NCI-H2196 treated with DMSO at 0.1 percent for 48 hours (cell line): ENCODE results near the gene VPS8.
A peak's percentile ranks its signal among the peaks of the same experiment; 100 is the strongest.

Source experiments
- DNase-seq: peaks from one replicate; lab custom pipeline; 2025; ENCODE audit not compliant: unreplicated experiment; lab: John Stamatoyannopoulos, UW

The VPS8 gene, protein sequence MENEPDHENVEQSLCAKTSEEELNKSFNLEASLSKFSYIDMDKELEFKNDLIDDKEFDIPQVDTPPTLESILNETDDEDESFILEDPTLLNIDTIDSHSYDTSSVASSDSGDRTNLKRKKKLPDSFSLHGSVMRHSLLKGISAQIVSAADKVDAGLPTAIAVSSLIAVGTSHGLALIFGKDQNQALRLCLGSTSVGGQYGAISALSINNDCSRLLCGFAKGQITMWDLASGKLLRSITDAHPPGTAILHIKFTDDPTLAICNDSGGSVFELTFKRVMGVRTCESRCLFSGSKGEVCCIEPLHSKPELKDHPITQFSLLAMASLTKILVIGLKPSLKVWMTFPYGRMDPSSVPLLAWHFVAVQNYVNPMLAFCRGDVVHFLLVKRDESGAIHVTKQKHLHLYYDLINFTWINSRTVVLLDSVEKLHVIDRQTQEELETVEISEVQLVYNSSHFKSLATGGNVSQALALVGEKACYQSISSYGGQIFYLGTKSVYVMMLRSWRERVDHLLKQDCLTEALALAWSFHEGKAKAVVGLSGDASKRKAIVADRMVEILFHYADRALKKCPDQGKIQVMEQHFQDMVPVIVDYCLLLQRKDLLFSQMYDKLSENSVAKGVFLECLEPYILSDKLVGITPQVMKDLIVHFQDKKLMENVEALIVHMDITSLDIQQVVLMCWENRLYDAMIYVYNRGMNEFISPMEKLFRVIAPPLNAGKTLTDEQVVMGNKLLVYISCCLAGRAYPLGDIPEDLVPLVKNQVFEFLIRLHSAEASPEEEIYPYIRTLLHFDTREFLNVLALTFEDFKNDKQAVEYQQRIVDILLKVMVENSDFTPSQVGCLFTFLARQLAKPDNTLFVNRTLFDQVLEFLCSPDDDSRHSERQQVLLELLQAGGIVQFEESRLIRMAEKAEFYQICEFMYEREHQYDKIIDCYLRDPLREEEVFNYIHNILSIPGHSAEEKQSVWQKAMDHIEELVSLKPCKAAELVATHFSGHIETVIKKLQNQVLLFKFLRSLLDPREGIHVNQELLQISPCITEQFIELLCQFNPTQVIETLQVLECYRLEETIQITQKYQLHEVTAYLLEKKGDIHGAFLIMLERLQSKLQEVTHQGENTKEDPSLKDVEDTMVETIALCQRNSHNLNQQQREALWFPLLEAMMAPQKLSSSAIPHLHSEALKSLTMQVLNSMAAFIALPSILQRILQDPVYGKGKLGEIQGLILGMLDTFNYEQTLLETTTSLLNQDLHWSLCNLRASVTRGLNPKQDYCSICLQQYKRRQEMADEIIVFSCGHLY (N-terminal part only)

DNA sequence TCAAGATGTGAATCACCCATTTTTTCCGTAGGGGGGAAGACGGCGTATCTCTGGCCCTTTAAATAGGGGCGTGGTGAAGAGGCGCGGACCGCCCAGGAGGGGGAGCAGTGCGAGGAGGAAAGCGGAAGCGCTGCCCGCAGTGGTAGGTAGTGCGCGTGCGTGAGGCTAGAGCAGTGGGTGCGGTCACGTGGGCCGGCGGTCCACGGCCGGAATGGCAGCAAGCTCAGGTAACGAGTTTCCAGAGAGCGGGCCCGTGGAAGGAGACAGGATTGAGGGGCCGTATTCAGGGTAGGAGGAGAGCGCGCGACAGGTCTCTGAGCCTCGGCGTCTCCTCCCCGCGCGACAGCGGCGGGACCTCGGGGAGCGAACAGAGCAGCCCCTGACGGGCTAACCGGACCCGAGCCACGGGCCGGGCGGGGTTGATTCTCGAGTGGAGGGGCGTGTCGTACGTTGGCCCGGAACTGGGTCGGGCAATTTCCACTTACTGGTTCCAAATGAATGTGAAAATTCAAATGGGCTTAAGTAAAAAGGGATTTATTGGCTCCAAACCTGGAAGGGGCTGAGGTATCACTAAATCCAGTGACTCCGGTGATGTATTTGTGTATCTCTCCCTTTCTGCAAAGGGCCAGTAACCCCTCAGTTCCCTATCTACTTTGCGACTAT is at the start of gene VPS8:
VPS8 (plus strand) TSS at position 168 of the 663 bp plus-strand sequence. CDS start 12,467 bp downstream, outside the sequence.
- peak; percentile 100 for DNase-seq

DNA sequence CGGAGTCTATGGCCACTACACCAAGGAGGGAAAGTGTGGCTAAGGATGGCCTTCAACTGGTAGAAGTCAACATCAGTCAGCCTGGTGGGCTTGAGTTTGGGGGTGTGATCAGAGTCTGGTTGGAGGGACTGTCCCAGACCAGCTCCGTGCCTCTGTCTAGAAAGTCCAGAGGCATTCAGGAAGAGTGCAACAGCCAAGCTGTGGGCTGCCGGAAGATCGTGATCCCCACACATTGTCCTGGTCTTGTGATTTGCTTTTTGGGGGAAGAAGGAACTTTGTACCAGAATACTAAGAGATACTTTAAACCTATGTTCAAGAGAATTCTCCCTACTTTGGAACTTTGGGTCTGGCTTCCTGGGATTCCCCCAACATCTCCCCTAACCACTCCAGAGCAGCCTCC is 47.8 kb upstream of the VPS8 start:
- DNase-seq, result no peak

DNA sequence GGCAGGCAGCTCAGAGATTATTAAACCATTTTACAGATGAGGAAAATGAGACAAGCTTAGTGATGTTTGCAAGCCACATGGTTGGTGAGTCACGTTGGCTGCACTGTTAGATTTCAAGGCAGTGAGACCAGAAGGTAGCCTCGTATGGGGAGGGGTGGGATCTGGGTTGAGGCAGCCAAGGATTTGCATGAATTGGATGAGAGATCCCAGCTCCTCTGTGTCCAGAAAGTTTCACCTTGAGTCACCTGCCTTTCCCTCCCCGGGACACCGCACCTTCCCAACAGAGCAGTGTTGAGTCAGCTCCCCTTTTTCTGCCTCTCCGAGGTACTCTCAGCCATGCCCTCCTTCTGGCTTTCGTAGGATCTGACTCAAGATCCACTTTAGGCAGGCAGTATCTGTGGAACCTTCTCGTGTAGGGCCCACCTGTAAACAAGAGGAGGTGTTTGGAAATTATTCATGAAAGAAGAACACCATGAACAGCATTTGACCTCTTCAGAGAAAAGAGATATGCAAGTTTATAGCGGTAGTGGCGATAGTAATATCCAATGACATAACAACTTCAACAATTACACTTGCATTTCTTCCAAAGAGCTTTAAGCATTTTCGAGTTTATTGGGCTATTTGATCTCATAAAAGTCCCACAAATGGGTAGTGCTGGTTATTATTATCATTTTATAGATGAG is 46.8 kb upstream of the VPS8 start:
- DNase-seq, result no peak

GRCh38 chr3:184765730-184766074 is 46.3 kb upstream of the VPS8 start:
- DNase-seq, result no peak

- no peak for DNase-seq
Observed at GRCh38 chr3:184766555-184767261, 45.3 kb upstream of the VPS8 start.

DNA sequence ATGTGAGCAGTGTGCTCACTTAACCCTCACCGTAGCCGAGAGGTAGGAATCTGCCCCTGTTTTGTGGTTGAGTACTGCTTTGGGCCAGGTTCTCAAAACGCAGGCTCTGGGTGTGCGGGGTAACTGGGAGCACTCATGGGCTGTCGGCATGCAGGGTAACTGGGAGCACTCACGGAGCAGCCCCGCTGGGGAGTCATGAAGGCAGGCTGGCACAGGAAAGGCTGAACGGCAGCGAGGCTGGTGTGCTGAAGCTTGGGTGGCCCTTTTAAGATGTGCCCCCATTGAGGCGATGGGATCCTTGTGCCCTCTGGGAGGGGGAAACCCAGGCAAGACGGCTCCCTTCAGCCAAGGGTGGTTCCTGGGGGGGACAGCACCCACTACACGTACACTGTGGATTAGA is 44.6 kb upstream of the VPS8 start:
- no peak for DNase-seq

DNA sequence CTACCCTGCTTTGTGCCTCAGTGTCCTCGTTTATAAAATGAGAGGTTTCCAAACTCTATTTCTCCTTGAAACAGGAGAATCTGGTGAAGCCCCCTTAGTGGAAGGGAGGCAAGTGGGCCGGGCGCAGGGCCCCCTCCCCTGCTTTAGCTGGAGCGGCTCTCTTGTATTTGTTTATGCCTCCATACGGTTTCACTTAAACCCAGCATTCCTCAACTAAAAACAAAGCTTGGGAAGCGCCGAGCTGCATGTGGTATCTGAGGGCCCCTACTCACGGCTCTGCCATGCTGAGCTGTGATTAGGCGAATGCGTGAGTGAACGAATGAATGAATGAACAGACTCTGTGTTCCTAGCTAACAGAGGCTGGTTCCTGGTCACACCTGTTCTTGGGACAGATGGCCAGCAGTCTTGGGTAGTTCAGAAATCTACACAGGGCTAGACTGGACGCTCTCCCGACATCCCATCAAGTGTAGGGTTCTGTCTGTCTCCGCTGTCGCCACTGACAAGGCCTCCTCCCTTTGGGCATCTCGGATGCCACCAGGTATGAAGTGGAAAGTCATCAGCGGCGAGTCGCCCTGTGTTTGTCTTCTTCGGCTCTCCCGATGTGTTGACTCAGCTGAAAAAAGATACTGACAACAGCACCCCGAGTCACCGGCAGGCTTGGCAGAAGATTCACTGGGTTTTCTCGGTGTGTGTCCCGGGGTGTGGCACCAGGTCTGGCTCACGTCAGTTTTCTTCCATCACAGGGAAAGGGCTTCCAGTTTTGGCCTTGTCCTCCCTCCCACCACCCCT is 42.4 kb upstream of the VPS8 start:
- no peak for DNase-seq

GRCh38 chr3:184770541-184770940 is 41.4 kb upstream of the VPS8 start:
- DNase-seq, result no peak

- no peak for DNase-seq
Observed at GRCh38 chr3:184771301-184772127, 40.5 kb upstream of the VPS8 start.

DNA sequence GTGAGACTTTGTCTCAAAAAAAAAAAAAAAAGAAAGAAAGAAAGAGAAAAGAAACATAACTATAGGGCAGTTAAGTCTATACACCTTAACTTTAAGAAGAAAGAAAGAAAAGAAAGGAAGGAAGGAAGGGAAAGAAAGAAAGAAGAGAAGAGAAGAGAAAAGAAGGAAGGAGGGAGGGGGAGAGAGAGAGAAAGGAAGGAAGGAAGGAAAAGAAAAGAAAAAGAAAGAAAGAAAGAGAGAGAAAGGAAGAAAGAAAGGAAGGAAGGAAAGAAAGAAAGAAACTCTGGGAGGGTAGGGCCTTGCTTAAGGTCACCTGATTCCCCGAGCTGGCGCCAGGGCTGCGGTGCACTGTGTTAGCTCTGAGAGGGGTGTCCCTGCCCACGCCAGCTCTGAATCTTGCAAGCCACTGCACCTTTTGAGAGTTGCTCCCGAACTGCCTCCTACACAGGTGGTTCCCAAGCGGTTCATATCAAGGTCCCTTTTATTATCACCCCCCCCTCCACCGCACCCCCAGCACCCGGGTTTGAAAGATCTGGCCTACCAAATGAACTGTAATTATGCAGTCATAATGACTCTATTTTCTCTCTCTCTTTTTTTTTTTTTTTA is 39.2 kb upstream of the VPS8 start:
- no peak for DNase-seq

- DNase-seq, result no peak
Observed at GRCh38 chr3:184773283-184774186, 38.4 kb upstream of the VPS8 start.

GRCh38 chr3:184776916-184777315 is 35.0 kb upstream of the VPS8 start:
- no peak for DNase-seq

DNA sequence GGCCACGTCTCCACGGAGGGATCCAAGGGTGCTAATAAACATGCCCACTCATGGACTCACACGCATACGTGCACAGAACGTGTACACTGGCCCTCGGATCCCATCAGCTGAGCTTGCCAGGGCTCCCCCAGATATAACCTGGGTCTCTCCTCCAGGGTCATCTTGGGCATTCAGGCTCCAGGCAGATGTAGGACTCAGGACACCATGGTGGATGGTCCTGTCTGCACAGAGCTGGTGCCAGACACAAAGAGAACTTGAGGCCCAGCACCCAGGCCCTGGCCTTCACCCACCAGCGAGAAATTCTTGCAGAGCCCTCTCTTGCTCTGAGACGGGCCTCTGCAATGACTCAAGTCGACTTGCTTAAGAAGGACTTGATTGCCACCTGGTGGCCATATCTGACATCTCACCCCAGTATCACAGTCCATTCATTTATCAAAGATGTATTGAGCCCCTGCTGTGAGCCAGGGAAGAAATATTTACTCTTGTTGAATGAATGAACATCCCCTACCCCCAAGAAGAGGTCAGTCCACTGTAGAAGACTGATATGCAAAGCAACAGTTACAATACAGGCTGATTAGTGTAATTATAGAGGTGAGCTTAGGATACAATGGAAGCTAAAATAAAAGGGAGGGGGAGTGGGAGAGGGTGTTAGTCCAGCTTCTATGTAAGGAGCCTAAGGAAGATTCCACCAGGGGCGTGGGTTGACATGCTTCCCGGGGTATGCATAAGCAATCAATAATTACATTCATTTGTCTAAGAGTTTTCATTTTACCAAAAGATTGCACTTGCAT is 34.2 kb upstream of the VPS8 start:
- peak; percentile 88 for DNase-seq

DNA sequence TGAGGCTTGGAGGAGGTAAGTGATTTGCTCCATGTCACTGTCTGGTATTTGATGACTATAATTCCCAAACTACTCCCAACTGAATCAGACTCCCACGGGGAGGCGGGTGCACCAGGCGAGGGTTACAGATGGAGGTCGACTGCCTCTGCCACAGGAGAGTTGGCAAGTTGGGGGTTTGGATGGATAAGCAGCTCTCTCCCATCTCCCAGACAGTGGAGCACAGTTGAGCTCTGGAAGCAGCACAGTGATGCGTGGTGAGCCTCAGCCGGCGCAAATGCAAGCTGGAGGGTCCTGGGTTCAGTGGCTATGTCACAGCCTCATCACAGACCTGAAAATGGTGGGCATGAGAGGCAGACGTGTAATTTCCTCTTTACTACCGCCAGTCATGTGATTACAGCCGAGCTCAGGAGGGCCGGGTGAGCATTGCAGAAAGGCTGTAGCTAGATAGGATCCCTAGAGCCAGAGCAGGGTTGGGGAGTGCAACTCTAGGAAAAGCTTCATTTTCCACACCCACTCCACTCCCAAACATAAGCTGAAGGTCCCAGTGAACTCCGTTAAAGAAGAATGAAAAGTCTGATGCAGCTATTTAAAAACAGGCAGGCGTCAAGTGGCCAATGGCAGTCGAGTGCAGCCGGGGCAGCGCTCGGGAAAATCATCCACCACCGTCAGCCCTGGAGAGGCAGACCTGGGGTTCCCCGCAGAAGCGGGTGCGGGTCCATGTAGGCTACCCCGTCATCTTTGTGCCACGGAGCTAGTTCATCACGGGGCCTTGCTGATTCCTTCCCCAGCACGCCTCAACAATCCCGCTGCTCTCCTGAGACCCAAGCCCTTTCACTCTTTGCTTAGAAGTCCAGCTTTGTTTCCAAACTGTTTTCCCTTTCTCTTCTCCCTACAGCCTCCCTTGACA is 33.3 kb upstream of the VPS8 start:
- DNase-seq, result no peak
